Activated T-helper 1 cell treated with anti-CD3 and anti-CD28 coated beads, Interleukin-2, amount 50 U/mL, for 16 hours (primary cell): ENCODE results near the gene PHLDA2.

ENCODE experiments used
- DNase-seq, 2 donors: peaks; one replicate each; pipeline ENCODE4 v3.0.0-alpha.2; 2020; ENCODE audit warnings: low read depth in 1 of 2, low spot score in 1 of 2

The PHLDA2 gene, protein sequence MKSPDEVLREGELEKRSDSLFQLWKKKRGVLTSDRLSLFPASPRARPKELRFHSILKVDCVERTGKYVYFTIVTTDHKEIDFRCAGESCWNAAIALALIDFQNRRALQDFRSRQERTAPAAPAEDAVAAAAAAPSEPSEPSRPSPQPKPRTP

DNA sequence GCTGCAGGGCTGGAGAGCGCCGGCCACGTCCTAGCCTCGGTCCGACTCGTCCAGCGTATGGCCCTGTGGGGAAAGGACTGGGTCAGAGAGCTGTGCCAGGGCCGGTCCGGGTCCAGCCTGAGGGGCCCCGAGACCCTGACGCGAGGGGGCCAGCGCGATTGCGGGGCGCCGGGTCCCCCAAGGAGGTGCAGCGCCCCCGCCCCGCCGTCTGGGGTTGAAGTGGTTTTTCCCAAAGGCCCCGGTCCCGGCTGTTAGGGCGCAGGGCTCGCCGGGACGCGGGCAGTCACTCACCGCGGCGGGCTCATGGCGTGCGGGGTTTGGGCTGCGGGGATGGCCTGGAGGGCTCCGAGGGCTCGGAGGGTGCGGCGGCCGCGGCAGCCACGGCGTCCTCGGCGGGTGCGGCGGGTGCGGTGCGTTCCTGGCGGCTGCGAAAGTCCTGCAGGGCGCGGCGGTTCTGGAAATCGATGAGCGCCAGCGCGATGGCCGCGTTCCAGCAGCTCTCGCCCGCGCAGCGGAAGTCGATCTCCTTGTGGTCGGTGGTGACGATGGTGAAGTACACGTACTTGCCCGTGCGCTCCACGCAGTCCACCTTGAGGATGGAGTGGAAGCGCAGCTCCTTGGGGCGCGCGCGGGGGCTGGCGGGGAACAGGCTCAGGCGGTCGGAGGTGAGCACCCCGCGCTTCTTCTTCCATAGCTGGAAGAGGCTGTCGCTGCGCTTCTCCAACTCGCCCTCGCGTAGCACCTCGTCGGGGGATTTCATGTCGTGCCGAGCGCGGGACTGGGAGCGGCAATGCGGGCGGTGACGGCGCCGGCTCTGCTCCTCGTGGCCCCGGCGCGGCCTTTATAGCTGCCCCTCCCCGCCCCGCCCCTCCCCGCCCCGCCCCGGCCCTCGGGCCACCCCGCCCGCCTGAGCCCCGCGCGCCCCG lies at the start of gene PHLDA2:
TSS of gene PHLDA2 (minus strand) at position 816 of the 926 bp plus-strand sequence. CDS start at position 760, 56 bp downstream.
- DNase-seq: peak; percentile 22 to 47

DNA sequence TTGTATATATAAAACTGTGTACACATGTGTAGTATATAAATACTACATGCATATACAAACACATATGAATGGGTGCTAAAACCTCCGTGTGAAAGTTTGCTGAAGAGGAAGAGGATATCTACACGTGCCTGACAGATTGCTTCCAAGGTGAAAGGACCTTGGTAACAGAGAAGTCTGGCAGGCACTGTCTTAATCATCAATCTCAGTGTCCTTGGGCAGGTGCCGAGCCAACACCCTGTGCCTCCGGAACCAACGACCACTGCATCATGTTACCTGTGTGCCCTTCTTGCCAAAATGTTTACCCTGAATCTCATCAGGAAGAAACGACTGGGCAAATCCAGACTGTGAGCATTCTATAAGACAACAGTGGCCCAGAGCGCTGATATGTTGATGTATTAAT lies 47.9 kb upstream of the PHLDA2 start:
- no peak for DNase-seq

DNA sequence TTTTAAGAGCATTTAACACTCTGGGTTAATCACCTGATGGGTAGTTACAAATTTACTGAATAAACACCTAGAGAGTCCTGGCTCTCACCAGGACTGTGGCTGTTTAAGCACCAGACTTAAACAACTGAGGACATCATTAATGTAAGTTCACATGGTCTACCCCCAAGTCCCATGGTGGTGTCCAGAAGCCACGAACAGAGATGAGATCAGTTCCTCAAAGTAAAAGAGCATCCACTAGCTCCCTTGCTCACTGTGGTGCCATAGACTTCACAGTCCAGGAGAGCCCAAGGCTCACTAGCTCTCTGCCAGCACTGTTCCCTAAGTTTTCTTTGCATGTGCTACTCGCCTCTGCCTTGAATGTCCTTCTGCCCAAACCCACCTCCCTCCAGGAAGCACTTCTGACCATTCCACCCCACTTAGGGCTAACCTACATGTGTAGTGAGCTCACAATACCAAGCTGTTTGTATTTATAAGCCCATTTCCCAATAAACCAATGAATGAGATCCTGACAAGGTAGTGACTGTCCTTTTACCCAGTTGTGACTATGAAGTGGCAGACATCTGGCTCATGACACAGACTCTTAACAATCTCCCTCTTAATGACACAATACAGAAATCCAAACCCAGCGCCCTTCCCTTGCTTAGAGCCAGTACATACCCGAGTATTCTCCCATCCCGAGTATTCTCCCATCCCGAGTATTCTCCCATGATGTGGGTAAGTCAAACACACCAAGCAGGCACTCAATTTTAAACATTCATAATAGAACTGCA lies 47.3 kb upstream of the PHLDA2 start:
- no peak for DNase-seq

DNA sequence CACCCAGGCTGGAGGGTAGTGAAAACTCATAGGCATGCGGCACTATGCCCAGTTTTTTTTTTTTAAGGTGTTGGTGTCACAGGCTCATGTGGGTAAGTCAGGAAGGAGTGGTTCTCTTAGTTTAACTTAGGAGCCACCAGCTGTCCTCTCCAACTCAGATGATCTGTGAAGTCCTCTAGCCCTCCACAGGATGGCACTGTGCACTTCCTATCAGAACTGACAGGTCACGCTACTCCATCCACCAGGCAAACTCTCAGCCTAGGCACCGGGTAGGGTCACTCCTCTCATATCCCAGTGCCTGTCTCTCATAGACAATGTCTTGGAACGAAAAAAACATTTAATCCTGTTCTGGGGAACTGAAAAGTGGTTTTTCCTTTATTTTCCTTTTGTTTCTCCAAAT lies 46.4 kb upstream of the PHLDA2 start:
- no peak for DNase-seq

DNA sequence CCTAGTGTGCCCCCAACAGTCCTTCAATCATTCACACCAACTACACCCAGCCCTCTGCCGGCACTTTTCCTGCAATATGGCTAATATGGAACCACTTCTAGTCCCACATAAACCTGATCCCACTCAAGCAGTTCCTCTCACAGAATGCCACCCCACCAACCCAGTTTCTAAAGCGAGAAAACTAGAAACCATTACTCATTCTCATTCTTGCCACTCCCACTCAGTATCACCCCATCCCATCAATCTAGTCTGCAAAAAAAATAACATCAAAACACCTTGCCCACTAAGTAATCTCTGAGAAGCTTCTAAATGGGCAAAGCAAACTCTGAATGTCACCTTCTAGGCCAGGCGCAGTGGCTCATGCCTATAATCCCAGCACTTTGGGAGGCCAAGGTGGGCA lies 45.1 kb upstream of the PHLDA2 start:
- DNase-seq: no peak

DNA sequence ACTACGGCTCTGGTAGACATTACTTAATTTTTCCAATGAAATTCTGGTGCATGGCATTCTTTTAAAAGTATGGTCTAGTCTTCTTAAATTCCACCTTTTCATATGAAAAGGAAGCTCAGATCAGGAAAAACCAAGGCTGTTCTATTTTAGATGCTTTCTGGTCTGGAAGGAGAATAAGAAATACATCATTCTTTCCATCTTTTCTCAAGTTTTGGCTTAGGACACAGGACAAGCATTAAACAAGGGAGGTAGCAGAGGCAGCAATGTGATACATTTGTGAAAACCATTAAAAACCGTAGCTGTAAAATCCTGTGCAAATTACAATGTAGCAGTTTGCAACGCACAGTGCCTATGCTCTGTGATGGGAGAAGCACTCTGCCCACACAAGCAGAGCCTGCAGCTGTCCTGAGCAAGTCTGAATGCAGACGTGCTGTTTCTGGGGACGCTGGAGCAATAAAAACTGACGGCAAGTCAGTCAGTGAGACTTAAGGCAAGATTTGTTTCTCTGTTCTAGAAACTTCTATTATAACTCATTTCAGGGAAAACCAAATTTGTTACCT lies 39.2 kb upstream of the PHLDA2 start:
- no peak for DNase-seq

DNA sequence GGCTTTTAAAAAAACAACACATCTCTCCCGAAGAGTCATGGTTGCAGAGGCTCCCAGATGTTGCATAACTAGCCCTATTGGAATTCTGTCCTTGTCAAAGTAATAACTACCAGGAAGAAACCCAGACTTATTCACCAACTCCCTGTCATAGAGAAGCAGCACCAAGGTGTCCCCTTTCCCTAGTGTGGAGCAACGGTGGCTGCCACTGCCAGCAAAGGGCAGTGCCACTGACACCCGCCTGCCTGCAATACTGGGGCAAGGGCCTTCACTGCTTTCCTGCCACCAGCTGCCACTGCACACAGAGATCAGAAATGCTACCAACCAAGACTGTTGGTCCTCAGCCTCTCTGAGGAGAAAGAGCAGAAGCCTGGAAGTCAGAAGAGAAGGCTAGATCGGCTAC lies 35.6 kb upstream of the PHLDA2 start:
- DNase-seq: no peak

DNA sequence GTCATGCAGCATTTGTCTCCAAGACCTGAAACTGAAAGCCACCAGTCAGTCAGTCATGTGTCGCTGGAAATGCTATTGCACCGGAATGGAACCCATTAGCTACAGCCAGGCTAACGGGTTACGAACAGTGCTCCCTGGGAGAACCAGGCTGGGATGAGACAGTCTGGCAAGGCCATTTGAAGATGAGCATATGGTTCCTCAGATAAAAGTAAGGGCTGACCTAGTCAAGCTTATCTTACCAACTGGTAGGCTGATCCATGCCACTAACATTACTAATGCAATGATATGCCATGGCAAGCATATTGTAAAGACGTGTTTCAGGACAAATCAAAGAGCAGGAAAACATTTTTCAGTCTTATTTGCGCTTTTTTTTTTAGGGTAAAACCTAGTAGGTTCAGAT lies 34.5 kb upstream of the PHLDA2 start:
- DNase-seq: no peak

DNA sequence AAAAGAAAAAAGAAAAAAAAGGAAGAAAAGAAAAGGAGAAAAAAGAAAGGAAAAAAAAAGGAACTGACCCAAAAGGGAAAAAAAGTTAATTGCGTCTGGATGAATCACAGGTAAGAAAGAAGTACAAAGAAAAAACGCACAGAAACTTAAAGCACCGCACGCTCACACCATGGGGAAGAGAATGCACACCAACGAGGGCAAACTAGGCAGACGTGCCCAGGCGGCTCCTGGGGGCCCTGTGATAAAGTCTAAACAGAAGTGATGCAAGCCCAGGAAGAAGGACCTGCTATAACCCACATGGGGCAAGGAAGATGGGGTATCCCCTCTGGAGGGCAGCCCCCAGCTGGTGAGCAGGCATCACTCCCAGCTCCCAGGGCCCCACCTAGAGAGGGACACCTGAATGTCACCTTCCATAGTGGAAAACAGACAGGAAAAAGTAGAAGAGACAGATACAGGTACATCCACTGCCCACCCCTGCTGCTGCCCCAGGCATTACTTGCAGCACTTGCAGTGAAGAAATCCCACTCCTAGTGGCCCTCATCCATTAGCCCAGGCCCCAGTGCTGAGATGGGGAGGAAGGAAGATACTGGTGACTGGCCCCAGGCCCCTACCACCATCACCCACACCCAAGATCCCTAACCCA lies 34.0 kb upstream of the PHLDA2 start:
- no peak for DNase-seq

DNA sequence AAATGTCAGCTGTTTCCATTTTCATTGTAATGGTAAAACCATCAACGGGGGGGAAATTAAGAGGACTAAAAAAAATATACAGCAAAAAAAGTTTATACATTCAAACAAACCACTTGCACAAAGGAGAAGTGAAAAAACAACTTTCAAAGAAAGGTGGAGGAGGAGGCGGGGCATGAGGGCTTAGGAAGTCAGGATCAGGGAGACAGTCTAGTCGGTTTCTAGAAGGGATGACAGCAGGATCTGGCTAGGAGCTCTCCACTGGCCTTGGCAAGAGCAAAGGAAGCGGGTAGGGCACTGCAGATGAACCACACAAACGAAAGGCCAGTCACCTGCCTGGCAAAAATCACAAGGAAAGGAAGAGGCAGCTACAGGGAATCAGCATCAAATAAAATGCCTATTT lies 31.9 kb upstream of the PHLDA2 start:
- DNase-seq: no peak

DNA sequence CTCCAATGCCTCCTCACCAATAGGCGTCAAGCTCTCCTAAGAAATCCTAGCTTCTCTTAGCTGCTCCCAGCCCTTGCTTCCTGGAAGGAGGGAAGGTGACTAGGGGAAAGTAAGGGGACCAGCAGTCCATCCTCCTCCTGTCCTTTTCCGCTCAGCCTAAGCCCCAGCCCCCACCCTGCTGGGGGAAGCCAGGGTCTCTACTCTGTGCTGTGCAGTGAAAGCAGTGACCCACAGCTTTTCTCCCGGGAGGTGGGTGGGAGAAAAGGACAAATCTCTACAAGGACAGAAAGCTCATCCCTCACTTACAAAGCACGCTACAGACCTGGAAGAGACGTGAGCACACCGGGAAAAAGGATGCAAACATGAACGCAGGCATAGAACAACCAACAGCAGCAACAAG lies 30.9 kb upstream of the PHLDA2 start:
- no peak for DNase-seq

DNA sequence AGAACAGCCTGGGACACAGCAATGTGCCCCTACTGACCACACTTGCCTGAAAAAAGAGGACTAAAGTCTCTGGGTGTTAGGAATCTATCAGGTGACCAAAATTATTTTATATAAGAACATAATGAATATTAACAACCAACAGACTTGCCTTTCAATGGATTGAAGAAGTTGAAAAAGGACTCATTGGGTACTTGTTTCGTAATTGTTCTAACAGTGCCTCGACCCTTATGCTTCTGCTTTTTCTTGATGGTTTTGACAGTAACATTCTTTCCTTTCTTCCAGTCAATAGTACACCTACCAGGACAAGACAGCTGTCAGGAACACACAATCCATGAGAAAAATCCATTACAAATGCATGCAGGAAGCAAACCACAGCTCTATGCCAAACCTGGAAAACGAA lies 29.0 kb upstream of the PHLDA2 start:
- no peak for DNase-seq

DNA sequence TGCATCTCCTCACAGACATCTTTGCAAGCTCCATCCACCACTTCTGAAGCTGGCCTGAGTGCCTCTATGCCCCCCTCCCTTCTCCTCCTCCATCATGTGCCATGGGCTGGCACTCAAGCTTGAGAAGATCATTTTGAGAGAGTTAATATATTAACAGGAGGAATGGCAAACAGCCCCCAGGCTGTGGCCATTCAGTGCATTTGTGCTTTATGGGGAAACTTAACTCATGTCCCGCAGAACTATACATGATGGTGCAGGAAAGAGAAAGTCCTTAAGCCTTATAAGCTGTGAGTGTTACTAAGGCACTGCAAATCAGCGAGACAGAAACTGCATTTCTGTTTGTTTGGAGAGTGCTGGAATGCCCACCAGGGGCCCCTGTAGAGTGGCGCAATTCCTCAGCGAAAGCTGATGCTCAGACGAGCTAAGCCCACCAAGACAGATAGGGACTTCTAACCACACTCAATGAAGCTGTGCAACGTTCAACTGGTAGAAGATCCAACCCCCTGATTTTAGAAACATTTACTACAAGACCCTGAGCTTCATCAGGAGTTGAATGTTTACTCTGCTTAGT lies 26.8 kb upstream of the PHLDA2 start:
- no peak for DNase-seq

DNA sequence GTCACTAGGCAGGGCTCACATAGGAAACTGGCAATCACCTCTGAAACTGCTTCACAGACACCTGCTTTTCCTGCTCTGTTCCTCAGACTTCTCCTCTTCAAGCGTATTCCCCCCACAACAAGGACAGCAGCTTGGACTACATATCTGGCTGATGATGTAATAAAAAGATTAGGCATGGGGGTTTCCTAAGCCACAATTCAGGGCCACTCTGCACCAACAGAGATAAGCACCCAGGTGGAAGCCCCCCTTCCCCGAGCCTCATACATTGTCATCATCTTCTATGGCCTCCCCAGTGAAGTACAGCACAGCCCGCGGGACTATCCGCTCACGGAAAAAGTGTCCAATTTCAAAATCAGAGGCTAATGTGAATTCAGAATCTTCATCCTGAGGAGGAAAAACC lies 25.0 kb upstream of the PHLDA2 start:
- no peak for DNase-seq

DNA sequence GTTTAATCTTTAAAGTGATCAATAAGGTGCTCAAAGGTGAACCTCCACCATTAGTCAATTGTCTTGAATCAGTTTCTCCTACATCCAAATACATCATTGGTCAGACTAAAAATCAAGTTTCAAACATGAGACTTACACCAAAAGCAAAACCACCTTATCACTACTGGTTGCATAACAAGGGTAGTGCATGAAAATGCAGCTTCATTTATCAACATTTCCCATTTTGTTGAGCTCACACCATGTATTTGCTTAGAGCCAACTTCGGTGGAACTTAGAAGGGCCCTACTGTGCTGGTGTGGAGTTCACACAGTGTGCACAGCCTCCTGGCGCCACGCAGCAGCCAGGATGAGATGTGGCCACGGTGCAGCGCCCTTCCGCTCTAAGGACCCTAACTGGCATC lies 23.1 kb upstream of the PHLDA2 start:
- DNase-seq: no peak

DNA sequence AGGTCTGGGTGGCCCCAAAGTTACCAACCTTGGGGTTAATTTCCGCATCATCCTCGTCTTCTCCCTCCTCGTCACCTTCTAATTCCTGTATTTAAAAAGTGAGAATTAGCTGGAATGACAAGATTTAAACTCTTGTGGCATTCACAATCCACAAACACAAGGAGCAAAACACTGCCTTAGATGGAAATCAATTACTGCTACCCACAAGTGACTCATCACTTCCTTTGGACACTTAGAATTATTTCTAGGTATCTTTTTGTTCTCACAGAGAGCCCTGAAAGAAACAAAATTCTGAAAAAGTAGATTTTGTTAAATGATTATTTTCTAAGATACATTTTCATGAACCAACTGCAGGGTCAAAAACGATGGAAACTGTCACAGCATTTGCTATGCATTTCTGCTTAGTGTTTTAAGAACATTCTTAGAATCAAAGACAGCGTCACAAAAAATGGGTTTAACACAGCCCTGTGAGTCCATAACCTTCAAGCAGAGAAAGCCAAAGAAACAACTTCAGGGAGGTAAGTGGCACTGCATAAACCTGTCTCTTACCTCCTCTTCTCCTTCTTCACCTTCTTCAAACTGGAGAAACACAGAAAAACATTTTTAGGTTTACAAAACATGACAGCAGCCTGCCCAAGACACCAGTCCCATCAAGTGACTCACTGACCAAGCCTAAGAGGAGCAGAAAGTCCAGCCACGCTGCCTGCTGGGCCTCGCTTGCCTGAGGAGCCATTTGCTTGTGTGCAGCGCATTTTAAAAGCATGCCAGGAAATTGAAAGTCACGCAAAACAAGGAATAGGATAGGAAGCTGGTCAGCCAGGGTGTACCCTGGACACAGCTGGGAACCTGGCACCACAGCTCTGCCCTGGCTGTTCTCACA lies 22.3 kb upstream of the PHLDA2 start:
- no peak for DNase-seq

DNA sequence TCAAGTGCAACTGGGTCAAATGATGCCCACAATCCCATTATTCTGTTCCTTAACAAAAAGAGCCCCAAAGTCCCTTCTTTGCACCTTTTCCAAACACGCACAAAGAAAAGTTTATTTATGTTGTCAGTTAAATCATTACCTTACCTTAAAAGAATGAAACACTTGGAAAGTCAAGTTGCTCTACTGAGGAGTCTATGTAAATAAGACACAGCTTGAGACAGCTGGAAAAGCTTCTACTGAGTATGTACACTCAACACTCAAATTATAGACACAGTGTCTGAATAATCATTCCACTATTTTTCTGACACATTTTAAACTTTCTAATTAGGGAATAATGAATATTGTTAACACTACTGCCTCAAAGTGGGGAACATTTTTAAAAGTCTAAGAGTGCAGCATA lies 21.6 kb upstream of the PHLDA2 start:
- DNase-seq: no peak

DNA sequence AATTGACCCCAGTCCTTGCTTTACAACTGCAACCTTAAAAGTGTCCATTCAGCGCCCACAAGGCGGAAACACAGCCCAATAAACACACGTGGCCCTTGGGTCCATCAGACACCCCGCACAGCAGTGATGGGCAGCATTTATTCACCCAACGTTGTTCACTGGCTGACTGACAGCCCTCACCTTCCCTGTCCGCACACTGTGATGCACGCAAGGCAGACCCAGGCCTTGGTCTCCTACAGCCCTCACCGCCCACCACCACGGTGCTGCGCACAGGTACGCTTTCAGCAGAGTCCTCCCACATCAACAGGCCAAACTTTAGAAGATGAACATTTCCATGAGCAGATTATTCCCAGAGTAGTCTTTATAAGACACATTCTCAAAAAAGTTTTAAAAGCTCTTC lies 20.7 kb upstream of the PHLDA2 start:
- no peak for DNase-seq

DNA sequence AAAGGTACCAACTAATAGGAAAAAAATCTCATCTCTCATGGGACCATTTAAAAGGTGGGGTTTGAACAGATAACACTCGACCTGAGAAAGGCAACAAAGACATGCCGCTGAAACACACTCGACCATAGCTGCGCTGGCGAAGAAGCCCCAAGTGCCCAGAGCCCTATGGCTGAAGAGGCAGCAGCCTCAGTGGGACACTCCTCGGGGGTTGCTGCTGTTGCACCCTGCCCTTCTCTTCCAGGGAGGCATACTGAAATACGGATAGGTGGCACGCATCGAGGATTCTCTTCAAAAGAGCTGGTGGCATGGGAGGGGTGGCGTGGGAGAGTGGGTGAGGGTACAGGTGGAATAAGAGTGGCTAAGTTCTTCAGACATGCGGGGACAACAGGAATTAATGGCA lies 18.5 kb upstream of the PHLDA2 start:
- DNase-seq: no peak

DNA sequence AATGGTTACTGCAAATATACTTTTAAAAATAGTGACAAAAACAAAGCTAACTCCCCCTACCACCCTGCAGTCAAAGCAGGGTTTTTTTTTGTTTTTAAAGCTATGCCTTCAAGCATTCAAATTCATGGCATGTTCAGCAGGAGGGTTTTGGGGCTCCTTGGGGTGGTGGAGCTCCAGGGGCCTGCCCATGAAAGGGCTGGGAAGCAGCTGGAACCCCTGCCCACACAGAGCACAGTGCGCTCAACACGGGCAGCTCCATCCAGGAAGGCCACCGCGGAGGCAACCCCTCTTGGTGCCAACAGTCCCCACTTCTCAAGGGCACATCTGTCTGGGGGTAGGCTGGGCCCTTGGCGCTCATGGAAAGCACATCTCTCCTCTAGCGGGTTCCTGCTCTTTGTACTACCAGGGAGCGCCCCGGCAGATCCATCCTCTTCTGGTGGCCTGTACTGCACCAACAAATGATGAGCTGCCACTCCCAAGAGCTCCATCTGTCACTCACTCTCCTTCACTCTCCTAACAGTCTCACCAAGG lies 16.6 kb upstream of the PHLDA2 start:
- DNase-seq: no peak
